Measurements from ENCODE around the gene DDX5. TPM values are rescaled to one million over a fixed set of nuclear protein-coding genes. Genes with fewer than 3 reads are reported as not detected.

The DDX5 gene
- total and polyA plus RNA-seq, 2 of the 13 experiments (the other 11 are each of a cell fraction or from before 2014, with no cell fraction given): 503 to 684 TPM

GRCh38 chr17:64506576-64507412 lies 705 bp upstream of the DDX5 start, which contains the start of gene CEP95 (continued):
- TF ChIP-seq CSRNP1 (CRISPR knock-in tag; IDR thresholded peaks at IDR 0.05) (no peak; the same call in 1 of the 2 replicates), ZKSCAN8 (CRISPR knock-in tag; IDR thresholded peaks at IDR 0.05; ENCODE audit: borderline replicate concordance) (0 out of 2 replicates have a peak, but pooled peaks have one; percentile 15), ZNF414 (CRISPR knock-in tag; IDR thresholded peaks at IDR 0.05) (0 out of 2 replicates have a peak, but pooled peaks have one; percentile 56), HNRNPUL1 (IDR thresholded peaks at IDR 0.05; ENCODE audit: low read depth, low read length) (no peak), ZNF562 (CRISPR knock-in tag; IDR thresholded peaks at IDR 0.05; ENCODE audit: borderline replicate concordance) (peak; percentile 8; the same call in 1 of the 2 replicates), ZNF33B (CRISPR knock-in tag; IDR thresholded peaks at IDR 0.05) (no peak), ZSCAN9 (CRISPR knock-in tag; IDR thresholded peaks at IDR 0.05; ENCODE audit: borderline replicate concordance) (peak; percentile 19; the same call in 1 of the 2 replicates), GLI4 (CRISPR knock-in tag; IDR thresholded peaks at IDR 0.05; ENCODE audit: borderline replicate concordance) (0 out of 2 replicates have a peak, but pooled peaks have one; percentile 74), ZNF18 (CRISPR knock-in tag; IDR thresholded peaks at IDR 0.05; ENCODE audit: insufficient replicate concordance) (no peak), ELF4 (CRISPR knock-in tag; IDR thresholded peaks at IDR 0.05; ENCODE audit: borderline replicate concordance) (peak; percentile 68; the same call in 1 of the 2 replicates), RERE (CRISPR knock-in tag; IDR thresholded peaks at IDR 0.05; ENCODE audit: low read depth) (peak; percentile 33), THAP9 (CRISPR knock-in tag; IDR thresholded peaks at IDR 0.05; ENCODE audit: borderline replicate concordance) (peak; percentile 92), ZNF7 (CRISPR knock-in tag; IDR thresholded peaks at IDR 0.05) (no peak), KLF15 (CRISPR knock-in tag; IDR thresholded peaks at IDR 0.05; ENCODE audit: borderline replicate concordance) (peak; percentile 42; the same call in 1 of the 2 replicates)

All from HepG2 (cell line).